GM04504 (cell line): ENCODE measurements around the gene MYO10.
"Not testable (repeated sequence)": the region's sequence is repeated elsewhere in the genome, so short reads cannot be mapped to it uniquely, and the experiment has no call there.

Experiments
- DNase-seq: peaks from one replicate; pipeline ENCODE4 v3.0.0-alpha.2; 2012; ENCODE audit warnings: low read depth

The MYO10 gene

GRCh38 chr5:16862777-16863176 lies 73.3 kb downstream of the MYO10 start:
- DNase-seq = no peak

- DNase-seq = no peak
These were observed 76.7 kb downstream of the MYO10 start for GRCh38 chr5:16859346-16859745.

GRCh38 chr5:16858151-16858550 lies 77.9 kb downstream of the MYO10 start:
- DNase-seq = no peak

GRCh38 chr5:16857635-16858034 lies 78.5 kb downstream of the MYO10 start:
- DNase-seq = no peak

- DNase-seq = no peak
These were observed 79.6 kb downstream of the MYO10 start for GRCh38 chr5:16856531-16856930.

GRCh38 chr5:16855898-16856297 lies 80.2 kb downstream of the MYO10 start:
- DNase-seq = no peak

GRCh38 chr5:16855485-16855884 lies 80.6 kb downstream of the MYO10 start:
- no peak for DNase-seq

- DNase-seq = no peak
These were observed 81.7 kb downstream of the MYO10 start for GRCh38 chr5:16854351-16854750.

GRCh38 chr5:16853518-16853917 lies 82.6 kb downstream of the MYO10 start:
- no peak for DNase-seq

- no peak for DNase-seq
These were observed 83.7 kb downstream of the MYO10 start for GRCh38 chr5:16852251-16853005.

- DNase-seq = no peak
These were observed 86.3 kb downstream of the MYO10 start for GRCh38 chr5:16849775-16850174.

- no peak for DNase-seq
These were observed 86.9 kb downstream of the MYO10 start for GRCh38 chr5:16849181-16849580.

GRCh38 chr5:16844952-16845351 lies 91.1 kb downstream of the MYO10 start:
- no peak for DNase-seq

- DNase-seq = no peak
These were observed 93.2 kb downstream of the MYO10 start for GRCh38 chr5:16842896-16843295.

GRCh38 chr5:16841416-16841815 lies 94.7 kb downstream of the MYO10 start:
- DNase-seq = no peak

- DNase-seq = no peak
These were observed 98.8 kb downstream of the MYO10 start for GRCh38 chr5:16837305-16837704.

GRCh38 chr5:16834029-16834428 lies 102.1 kb downstream of the MYO10 start:
- DNase-seq = no peak

- DNase-seq = not testable (repeated sequence)
These were observed 104.8 kb downstream of the MYO10 start for GRCh38 chr5:16831326-16831725.

- no peak for DNase-seq
These were observed 108.3 kb downstream of the MYO10 start for GRCh38 chr5:16827755-16828154.

GRCh38 chr5:16826379-16827125 lies 109.5 kb downstream of the MYO10 start:
- no peak for DNase-seq

- peak; percentile 64 for DNase-seq
These were observed 116.4 kb downstream of the MYO10 start for GRCh38 chr5:16819522-16820167.

- DNase-seq = no peak
These were observed 120.7 kb downstream of the MYO10 start for GRCh38 chr5:16815432-16815831.

- no peak for DNase-seq
These were observed 123.2 kb downstream of the MYO10 start for GRCh38 chr5:16812911-16813310.
